ENCODE measurements around the gene TOR2A. TPM values are rescaled to one million over a fixed set of nuclear protein-coding genes. Genes with fewer than 3 reads are reported as not detected.

TOR2A gene
- total and polyA plus RNA-seq, 11 donors = 1.7 to 9.2 (median 3.4) TPM

DNA sequence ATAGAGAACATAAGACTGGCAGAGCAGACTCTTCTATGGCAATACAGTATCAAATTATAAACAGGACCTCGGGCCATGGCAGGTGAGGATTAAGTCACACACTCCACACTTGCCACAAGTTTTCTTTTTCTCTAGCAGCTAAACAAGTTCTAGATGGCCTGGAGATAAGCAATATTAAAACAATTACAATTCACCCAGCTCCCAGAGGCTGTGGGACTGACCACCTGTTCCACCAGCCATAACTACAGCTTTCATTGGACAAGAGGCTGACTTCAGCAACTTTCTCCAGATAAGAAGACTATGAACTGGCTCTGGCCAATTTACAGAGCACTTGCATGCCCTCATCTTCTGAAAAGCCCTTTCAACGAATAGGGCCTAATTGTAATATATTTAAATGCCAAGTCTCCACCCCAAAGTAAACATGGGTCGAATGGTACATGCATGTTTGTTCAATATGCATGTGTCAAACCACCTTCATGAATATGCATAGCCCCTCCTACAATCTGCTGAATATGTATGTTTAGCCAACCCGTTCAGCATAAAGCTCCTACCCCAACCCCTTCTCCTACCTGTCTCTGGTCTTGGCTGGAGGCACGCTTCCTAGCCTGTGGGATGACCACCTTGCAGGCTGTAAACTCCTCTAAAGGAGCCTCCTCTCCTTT is 34.4 kb downstream of the TOR2A start:
- Histone ChIP-seq H3K36me3 (no peaks in the 10 kb centered on the region), H3K4me3 (no peak overlapping the region), H3K27me3 (no peaks in the 10 kb centered on the region), H3K27ac (no peak overlapping the region), H3K4me1 (peaks cover 0 to 14% (median 8%) of the 10 kb centered on the region in 12 donors), H3K9me3 (no peaks in the 10 kb centered on the region)
- no peak for DNase-seq
- TF ChIP-seq, protein P1, sequence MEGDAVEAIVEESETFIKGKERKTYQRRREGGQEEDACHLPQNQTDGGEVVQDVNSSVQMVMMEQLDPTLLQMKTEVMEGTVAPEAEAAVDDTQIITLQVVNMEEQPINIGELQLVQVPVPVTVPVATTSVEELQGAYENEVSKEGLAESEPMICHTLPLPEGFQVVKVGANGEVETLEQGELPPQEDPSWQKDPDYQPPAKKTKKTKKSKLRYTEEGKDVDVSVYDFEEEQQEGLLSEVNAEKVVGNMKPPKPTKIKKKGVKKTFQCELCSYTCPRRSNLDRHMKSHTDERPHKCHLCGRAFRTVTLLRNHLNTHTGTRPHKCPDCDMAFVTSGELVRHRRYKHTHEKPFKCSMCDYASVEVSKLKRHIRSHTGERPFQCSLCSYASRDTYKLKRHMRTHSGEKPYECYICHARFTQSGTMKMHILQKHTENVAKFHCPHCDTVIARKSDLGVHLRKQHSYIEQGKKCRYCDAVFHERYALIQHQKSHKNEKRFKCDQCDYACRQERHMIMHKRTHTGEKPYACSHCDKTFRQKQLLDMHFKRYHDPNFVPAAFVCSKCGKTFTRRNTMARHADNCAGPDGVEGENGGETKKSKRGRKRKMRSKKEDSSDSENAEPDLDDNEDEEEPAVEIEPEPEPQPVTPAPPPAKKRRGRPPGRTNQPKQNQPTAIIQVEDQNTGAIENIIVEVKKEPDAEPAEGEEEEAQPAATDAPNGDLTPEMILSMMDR (IDR thresholded peaks at IDR 0.05) = no peak
- TF ChIP-seq POLR2A (IDR thresholded peaks at IDR 0.05) = no peak
- no peak for ATAC-seq
- intact Hi-C loops (cut with DNase I) = no loop called here
- WGBS, 4 donors = 83 to 87% (median 86%) methylated on average over 5 of the region's 5 CpGs

DNA sequence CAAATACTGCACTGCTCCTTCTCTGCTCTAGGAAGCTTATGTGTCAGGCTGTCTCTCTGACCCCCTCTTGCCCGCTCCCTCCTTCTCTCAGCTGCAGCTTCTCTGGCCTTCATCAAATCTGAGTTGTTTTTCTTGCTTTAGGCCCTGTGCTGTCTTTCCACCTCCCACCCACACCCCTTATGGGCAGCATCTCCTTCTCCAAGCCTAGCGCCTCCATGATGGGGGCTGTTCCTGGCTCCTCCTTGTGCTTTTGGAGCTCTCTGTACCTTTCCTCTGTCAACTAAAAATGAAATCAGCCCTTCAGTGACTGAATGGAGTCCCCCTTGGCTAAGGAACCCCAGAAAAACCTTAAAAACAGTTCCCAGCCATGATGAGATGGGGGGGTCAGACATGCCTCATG is 35.0 kb downstream of the TOR2A start:
- 94 to 99% (median 97%) methylated on average over 2 of the region's 2 CpGs for WGBS, 4 donors
- intact Hi-C loops (cut with DNase I) = no loop called here
- DNase-seq (no peak), ATAC-seq (no peak)
- TF ChIP-seq, protein P1 (IDR thresholded peaks at IDR 0.05) = no peak
- no peak for TF ChIP-seq POLR2A (IDR thresholded peaks at IDR 0.05)
- Histone ChIP-seq H3K36me3 (no peaks in the 10 kb centered on the region), H3K9me3 (no peaks in the 10 kb centered on the region), H3K4me3 (no peak overlapping the region), H3K27me3 (no peaks in the 10 kb centered on the region), H3K4me1 (peaks cover 0 to 14% (median 8%) of the 10 kb centered on the region in 12 donors), H3K27ac (peak overlapping the region in 9 of 12 donors; percentile 69 to 90 (median 86))

DNA sequence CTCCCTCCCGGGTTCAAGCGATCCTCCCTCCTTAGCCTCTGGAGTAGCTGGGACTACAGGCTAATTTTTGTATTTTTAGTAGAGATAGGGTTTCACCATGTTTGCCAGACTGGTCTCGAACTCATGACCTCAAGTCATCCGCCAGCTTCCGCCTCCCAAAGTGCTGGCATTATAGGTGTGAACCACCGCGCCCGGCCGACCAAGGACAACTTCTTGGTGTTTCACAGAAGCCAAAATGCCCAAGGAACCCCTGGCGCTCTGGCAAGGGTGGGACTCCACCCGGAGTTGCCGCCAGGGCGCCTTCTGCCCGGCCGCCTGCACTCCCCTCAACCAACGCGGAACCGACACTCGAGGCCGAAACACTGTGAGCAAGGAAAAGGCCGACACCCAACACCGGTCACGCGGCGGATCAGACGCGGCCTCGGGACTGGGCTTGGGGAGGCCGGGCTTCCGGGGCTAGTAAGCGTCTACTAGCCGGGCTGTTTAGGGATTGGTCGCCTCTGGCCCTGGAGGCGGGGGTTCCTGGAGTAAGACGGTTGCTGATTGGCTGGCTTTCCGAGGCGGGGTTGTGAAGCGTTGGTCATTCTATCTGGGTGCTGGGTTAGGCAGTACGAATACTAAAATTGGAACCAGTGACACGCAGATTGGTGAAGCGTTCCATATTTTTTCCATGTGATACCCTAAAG is 36.0 kb downstream of the TOR2A start:
- DNase-seq = peak; percentile 97 to 99 (median 98)
- Histone ChIP-seq H3K27me3 (no peaks in the 10 kb centered on the region), H3K4me3 (peak overlapping the region in 9 of 12 donors; percentile 23 to 49 (median 38)), H3K36me3 (no peaks in the 10 kb centered on the region), H3K4me1 (peaks cover 0 to 14% (median 8%) of the 10 kb centered on the region in 12 donors), H3K27ac (peak overlapping the region; percentile 26 to 92 (median 87)), H3K9me3 (no peaks in the 10 kb centered on the region)
- intact Hi-C loops (cut with DNase I) = loop anchor here in 1 of 10 donors (1.0 kb wide), 1 partner anchor 16 kb away; the partner anchor contains the start of gene PTRH1
- TF ChIP-seq POLR2A (IDR thresholded peaks at IDR 0.05) = peak in 1 of 2 donors; percentile 67
- TF ChIP-seq, protein P1 (IDR thresholded peaks at IDR 0.05) = peak in 4 of 12 donors; percentile 16 to 29 (median 24)
- ATAC-seq = peak; percentile 99
- WGBS, 4 donors = 11 to 17% (median 14%) methylated on average over 37 to 41 of the region's 41 CpGs

DNA sequence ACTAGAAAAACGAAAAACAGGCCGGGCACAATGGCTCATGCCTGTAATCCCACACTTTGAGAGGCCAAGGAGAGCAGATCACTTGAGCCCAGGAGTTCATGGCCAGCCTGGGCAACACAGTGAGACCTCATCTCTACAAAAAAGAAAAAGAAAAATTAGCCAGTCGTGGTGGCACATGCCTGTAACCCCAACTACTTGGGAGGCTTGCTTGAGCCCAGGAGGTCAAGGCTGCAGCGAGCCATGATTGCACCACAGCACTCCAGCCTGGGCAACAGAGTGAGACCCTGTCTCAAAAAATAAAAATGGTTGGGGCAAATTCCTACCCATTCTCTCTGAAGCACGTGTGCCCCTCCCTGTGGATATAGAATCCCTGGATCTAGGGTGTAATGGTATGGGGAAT is 36.7 kb downstream of the TOR2A start:
- TF ChIP-seq, protein P1 (IDR thresholded peaks at IDR 0.05) = no peak
- no peak for TF ChIP-seq POLR2A (IDR thresholded peaks at IDR 0.05)
- intact Hi-C loops (cut with DNase I) = no loop called here
- no peaks in the 10 kb centered on the region for H3K27me3 ChIP-seq
- H3K36me3 ChIP-seq = no peaks in the 10 kb centered on the region
- H3K9me3 ChIP-seq = no peaks in the 10 kb centered on the region
- WGBS, 4 donors = 96 to 97% (median 96%) methylated on average over 5 of the region's 5 CpGs
- H3K4me1 ChIP-seq = peaks cover 0 to 14% (median 8%) of the 10 kb centered on the region in 12 donors
- DNase-seq = no peak
- H3K4me3 ChIP-seq = no peak overlapping the region
- no peak for ATAC-seq
- peak overlapping the region in 7 of 12 donors; percentile 84 to 90 (median 88) for H3K27ac ChIP-seq

All from heart left ventricle (tissue), 16 donors.